ENCODE measurements around the gene ADAM23.

DNA sequence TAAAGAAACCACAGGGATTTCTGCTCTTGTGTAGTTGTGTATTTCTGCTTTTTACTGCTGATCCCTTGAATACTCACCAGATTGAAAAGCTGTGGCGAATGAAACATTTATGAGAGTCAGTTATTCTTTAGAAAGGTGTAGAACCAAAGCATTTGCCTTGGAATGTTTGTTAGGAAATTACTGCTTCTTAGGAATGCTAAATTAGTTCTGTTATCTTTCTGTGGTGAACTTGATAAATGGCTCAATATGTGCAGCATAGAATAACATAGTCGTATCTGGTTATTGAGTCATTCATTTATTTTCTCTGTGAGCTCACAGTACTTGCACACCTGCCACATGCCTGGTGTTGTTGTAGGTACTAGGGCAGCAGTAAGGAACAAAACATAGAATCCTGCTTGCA lies 142.0 kb downstream of the ADAM23 start:
- TF ChIP-seq CTCF (IDR thresholded peaks at IDR 0.05; ENCODE audit: low read depth, low read length) (no peak), EZH2phosphoT487 (IDR thresholded peaks at IDR 0.05; ENCODE audit: low read depth) (no peak)
